ENCODE measurements around the gene ZNF865.

Gene ZNF865

DNA sequence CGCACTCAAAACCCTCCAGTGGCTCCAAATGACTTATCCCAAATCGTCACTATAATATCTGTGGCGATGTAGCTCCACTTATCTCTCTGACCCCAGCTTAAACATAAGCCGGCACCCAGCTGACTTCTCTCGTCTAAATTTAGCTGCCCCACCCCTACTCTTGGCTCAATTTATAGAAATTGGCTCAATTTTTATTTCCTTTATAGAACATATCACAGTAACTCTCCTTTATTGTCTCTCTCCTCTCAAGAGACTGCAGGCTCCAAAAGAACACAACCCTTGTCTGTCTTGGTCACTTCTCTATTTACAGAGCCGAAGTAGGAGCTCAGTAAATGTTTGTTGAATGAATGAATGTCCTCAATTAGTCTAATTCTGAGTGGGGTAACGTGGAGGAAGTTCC lies 18.1 kb downstream of the ZNF865 start:
- DNase-seq (ENCODE audit: low spot score): no peak

DNA sequence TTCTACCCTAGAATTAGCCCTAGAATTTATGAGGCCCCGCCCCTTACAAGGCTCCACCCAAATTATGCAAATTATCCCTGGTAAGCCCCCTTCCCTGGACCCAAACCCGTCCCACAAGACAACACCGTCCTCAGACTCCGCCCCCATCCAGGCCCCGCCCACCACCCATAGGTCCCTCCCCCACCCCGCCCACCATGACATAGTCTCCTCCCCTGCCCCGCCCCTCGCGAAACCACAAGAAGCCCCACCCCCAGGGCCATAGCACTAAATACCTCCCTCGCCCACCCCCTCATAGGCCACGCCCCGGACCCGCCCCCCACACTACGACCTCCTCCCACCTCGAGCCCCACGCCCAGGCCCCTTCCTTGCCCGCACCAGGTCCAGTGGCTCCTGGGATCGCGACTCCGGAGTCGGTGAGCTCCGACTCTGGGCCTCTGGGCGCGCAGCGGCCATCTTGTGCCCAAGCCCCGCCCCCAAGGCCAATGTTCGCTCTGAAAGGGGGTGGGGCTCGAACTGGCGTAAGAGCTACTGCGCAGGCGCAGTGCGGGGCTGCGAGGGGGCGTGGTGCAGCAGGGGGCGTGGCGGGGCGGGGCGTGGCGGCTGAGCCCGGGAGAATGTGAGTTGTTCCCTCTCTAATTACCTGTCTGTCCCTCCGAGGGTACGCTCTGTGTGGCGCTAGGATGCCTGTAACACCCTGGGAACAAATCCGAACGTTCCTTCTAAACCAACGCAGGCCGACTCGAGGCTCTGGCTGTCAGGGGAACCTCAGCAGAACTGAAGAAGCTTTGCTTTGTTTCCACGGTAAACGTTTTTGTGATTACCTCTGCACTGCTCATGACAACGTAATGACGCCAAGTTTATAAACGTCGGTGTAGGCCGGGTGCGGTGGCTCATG lies 18.9 kb downstream of the ZNF865 start, which contains the start of gene ZNF784:
Gene ZNF784 (minus strand): TSS at position 458 of the 895 bp plus-strand sequence. CDS start 5 bp downstream, at position 453.
- peak; percentile 96 for DNase-seq (ENCODE audit: low spot score)

DNA sequence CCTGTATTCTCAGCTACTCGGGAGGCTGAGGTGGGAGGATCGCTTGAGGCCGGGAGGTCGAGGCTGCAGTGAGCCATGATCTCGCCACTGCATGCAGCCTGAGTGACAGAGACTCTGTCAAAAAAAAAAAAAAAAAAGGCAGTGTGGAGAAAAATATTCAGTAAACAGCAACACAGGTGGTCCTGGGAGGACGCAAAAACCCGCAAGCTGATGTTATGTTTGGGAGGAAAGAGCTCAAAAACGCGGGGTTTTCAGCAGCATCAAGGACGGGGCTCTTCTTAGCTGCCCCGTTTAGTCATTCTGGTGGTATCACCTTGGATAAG lies 19.5 kb downstream of the ZNF865 start:
- no peak for DNase-seq (ENCODE audit: low spot score)

DNA sequence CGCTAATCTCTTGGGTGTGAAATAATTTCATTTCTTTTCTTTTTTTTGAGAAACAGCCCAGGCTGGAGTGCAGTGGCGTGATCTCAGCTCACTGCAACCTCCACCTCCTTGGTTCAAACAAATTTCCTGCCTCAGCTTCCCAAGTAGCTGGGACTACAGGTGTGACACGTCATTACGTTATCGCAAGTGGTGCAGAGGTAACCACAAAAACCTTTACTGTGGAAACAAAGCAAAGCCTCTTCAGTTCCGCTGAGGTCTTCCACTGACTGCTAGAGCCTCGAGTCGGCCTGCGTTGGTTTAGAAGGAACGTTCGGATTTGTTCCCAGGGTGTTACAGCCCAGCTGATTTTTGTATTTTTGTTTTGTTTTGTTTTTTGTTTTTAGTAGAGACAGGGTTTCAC lies 20.9 kb downstream of the ZNF865 start:
- DNase-seq (ENCODE audit: low spot score): no peak

- DNase-seq (ENCODE audit: low spot score): no peak
Observed at GRCh38 chr19:55632463-55632834, 27.0 kb downstream of the ZNF865 start.

DNA sequence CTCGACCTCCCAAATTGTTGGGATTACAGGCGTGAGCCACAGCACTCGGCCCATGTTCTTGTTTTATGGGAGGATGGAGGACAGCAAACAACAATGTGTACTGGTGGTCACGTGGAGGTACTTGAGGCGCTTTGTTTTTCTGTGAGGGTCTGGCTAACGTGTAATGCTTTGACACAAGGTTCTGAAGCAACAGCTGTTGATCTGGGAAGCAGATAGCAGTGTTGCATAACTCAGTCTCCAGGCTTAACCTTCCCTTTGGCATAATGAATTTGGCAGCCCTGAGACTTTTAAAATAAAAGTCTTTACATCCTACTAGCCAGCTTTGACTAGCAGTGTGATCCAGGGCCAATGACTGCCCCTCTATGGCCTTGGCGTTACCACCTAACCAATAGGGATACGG lies 28.4 kb downstream of the ZNF865 start:
- no peak for DNase-seq (ENCODE audit: low spot score)

DNA sequence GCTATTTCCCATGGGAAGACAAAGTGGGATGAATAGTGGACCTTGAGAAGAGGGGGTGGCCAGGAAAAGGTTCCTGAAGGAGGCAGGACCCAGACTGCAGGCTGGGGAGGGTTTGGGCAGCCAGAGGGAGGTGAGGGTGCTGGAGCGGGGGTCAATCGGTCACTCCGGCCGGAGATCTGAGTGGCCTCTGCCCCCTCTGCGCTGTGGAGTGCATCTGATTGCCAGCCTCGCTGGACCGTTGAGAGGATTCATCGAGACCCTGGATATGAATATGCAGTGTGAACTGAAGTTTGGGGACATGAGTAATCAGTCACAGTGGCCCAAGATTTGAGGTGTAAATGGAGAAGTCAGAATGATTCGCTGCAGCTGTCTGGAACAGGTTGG lies 29.9 kb downstream of the ZNF865 start:
- no peak for DNase-seq (ENCODE audit: low spot score)

DNA sequence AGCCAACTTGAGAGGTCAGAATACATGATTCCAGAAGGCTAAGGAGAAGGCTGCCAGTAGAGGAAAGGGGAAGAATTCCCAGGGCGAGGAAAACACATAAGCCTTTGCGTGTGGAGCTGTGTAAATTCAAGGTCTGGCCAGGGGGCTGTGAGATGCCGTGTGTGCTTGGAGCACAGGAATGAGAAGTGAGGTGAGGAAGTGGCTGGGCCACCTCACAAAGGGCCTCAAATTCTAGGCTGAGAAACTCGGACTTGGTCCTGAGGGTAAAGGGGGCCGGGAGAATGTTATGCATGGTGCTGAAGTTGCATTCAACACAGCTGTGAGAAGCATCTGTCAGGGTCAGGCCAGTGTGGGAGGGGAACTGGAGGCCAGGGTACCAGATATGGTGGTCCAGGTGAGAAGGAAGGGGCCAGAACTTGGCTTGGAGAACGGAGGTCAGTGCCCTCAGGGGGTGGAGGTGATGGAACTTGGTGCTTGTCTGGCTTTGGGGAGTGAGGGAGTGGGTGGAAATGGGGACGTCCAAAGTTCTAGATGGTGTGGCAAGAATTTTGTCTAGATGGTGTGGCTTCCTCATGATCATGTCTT lies 30.5 kb downstream of the ZNF865 start:
- no peak for DNase-seq (ENCODE audit: low spot score)

GRCh38 chr19:55636723-55637122 lies 31.3 kb downstream of the ZNF865 start:
- no peak for DNase-seq (ENCODE audit: low spot score)

DNA sequence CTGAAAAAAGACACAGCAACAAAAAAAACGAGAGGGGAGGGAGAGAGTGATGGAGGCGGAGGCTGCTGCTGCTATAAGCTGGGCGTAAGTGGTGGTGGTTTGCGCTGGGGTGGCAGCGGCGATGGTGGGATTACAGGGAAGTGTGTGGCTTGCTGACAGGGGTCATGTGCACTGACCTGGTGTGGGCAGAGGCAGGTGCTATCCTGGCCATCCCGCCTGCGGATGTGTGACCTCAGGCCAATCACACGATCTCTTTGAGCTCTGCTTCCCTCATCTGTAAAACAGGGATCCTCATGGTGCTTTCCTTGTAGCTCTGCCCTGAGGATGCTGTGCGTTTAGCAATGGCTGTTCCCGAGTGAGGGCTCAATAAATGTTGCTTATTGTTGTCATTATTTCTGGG lies 32.1 kb downstream of the ZNF865 start:
- DNase-seq (ENCODE audit: low spot score): no peak

DNA sequence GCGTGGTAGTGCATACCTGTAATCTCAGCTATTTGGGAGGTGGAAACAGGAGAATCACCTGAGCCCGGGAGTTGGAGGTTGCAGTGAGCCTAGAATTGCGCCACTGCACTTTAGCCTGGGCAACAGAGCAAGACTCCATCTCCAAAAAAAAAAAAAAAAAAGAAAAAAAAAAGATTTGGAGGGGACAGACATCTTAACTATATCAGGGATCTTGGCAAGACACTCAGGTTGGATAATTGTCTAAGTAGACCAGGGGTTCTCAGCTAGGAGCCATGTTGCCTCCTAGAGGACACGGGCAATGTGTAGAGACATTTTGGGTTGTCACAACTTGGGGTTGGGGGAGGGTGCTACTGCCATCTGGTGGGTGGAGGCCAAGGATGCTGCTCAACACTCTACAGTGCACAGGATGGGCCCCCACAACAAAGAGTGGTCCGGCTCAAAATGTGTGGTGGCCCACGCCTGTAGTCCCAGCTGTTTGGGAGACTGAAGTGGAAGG lies 33.5 kb downstream of the ZNF865 start:
- DNase-seq (ENCODE audit: low spot score): no peak

- DNase-seq (ENCODE audit: low spot score): no peak
Observed at GRCh38 chr19:55640043-55640576, 34.7 kb downstream of the ZNF865 start.

DNA sequence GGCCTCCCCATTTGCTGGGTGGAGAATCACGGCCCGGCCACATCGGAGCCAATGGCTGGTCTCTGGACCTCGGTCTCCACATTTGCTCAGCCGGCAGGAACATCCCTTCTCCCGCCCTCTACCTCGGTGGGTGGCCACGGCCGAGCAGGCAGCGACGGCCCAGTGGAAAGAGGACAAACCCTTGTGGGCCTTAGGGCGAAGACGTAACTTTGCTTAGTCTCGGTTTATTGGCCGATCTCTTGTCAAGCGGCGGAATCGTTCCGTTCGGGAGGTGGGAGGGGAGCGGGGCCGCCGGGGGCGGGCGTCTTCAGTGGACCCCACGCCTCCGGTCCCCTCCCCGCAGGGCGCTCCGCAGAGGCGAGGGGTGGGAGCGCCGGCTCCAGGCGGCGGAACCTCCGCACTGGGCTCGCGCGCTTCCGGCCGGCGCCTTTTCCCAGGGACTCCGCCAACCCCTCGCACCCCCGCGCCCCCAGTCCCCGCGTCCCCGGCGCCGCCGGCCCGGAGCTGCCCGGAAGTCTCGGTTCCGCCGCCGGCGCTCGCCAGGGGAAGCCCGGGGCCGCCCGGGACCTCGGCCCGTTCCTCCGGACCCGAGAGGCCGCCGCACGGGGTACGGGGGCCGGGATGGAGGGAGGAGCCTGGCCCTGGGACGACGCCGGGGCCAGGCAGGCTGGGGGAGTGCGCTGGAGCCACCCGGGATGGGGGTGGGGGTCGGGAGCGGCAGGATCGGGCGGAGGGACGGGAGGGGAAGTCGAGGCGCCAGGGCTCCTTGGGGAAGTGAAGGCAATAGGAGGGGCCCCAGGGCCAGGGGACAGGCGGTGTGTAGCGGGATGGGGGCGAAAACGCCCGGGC lies 35.4 kb downstream of the ZNF865 start, which contains the start of gene ZNF580:
Gene ZNF580 (plus strand): TSS at position 426 of the 849 bp plus-strand sequence. CDS start 1,507 bp downstream, outside the sequence.
- peak; percentile 88 for DNase-seq (ENCODE audit: low spot score)

DNA sequence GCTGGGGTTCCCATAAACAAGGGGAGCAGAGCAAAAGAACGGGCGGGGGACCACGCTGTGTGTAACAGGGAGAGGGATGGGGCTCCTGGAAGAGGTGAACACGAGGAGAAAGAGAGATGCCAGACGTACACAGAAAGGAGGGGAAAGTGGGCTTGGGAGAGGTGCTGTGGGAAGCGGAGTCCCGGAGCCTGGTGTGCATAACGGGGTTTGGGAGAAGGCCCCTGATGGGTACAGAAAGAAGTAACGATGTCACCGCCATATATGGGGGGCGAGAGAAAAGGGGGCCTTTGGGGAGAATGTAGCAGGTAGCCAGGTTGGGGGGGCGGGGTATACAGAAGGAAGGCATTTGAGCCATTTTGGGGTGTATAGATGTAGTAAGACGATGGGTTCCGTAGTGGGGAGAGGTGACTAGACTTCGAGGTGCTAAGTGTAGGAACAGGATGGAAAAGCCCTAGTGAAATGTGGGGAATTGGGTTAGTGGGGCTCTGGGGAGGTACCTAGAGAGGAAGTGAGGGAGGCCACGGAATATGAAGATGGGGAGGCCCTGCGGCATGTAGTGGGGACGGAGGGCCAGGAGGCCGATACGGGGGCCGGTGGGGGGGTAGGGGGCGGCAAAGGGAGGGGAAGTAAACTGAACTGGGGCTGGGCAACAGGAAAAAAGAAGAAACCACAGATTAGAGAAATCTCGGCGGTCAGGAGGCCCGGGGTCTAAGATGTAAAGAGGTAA lies 36.1 kb downstream of the ZNF865 start:
- DNase-seq (ENCODE audit: low spot score): peak; percentile 65

DNA sequence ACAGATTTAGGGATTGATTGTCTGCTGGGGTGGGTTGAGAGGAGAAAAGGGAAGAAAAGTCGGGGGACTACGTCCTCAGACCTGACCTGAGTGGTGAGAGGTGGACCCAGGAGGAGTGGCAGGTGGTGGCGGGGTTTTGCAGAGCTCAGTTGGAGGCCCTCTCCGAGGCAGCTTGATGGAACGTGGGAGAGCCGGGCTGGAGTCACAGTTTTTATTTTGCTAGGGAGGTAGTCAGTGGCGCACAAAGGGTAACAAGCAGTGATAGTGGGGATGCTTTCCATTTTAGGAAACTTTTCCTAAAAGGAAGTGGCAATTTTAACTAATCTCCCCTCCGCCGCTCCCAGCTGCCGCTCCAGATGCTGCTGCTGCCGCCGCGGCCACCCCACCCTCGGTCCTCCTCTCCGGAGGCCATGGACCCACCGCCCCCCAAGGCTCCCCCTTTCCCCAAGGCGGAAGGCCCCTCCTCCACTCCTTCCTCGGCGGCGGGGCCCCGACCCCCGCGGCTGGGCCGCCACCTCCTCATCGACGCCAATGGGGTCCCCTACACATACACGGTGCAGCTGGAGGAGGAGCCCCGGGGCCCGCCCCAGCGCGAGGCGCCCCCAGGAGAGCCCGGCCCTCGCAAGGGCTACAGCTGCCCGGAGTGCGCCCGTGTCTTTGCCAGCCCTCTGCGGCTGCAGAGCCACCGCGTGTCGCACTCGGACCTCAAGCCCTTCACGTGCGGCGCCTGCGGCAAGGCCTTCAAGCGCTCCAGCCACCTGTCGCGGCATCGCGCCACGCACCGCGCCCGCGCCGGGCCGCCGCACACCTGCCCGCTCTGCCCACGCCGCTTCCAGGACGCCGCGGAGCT lies 36.9 kb downstream of the ZNF865 start:
- peak; percentile 64 for DNase-seq (ENCODE audit: low spot score)

DNA sequence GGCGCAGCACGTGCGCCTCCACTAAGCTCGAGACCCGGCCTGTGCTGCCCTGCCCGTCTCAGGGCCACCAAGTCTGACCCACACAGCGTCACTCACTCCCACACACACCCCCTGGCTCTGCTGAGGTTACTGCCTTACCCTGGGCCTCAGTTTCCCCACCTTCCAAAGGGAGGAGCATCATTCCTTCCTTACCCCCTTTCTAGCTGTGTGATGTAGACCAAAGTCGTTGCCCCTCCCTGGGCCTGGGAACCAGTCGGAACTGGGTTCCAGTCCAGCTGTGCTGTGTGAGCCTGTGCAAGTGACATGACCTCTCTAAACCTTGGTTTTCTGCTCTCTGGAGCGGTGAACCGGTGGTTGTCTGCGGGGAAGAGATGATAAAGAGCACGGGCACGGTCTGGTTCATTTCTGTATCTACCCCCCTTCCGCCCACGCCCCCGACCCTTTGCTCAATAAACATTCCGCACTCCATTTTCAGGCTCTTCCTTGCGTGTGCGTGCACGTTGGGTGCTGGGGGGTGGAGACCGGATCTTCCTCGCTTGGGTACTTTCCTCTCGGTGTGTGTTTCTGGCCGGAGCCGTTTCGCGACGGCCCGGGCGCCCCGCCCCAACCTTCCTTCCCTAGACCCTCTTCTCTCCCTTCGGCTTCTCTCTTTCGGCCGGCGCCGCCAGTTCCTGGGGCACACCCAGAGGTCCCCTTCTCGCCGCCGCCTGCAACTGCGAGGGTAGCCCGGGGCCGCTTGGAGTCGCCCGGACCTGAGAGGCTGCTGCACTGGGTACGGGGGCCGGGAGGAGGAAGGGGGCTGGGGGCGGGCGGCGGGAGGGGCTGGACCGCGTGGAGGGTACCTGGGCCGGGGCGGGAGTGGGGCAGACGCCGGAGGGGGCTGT lies 37.8 kb downstream of the ZNF865 start, which contains the start of gene ZNF581:
Gene ZNF581 (plus strand): TSS at position 647 of the 884 bp plus-strand sequence. CDS start 923 bp downstream, outside the sequence.
- DNase-seq (ENCODE audit: low spot score): peak; percentile 83

- DNase-seq (ENCODE audit: low spot score): no peak
Observed at GRCh38 chr19:55643887-55644176, 38.4 kb downstream of the ZNF865 start.

- no peak for DNase-seq (ENCODE audit: low spot score)
Observed at GRCh38 chr19:55644191-55644833, 38.9 kb downstream of the ZNF865 start.
